Measurements from ENCODE around the gene USP47.

Gene USP47

DNA sequence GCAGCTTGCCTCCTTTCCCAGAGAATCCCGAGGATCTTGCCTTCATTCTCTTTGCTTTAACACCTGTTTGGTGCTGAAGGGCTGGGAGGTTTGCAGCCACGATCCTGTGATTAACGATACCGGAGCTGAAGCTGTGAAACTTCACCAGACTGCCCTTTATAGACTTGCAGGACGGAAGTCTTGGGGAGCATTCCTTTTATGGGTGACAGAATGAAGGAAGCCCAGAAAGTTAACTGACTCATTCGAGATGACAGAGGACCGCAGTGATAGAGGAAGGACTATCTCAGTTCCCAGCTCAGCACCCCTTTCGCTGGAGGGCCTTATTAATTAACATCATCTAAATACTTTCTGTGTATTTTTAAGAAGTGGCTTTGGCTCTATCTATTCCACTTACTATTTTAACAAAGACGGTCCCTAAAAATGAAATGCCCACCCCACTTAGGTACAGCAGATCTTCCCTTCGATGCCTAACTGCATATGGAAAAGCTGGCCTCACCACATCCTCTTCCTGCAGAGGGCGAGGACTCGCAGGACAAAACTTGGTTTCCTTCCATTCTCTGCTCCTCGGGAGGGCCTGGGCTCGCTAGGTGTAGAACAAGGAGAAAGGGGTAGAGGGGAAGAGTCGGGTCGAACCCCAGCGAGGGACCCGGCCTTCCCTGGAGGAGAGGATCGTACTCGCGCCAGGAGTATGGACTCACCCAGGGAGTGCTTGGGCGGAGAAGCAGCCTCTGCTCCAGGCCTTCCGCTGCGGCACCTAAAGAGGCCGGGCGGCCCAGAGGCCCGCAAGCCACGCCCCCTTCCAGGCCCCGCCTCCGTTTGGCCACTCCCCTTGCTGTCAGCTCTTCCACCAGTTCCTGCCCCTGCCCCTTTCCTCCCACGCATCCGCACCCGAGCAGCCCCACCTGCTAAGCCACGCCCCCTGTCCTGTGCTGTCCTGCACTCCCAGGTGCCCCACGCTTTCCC lies 30.7 kb upstream of the USP47 start:
- no peaks in the 10 kb centered on the region for H3K27me3 ChIP-seq (replicated peaks; ENCODE audit: control insufficient read depth, insufficient read depth, low read length, poor library complexity, severe bottlenecking)
- no peak for DNase-seq
- H3K4me3 ChIP-seq (ENCODE audit: insufficient read depth, low read depth, low read length, poor library complexity, severe bottlenecking) = no peak overlapping the region
- H3K27ac ChIP-seq (ENCODE audit: insufficient read depth, low read length, poor library complexity, severe bottlenecking) = no peak overlapping the region
- no peaks in the 10 kb centered on the region for H3K36me3 ChIP-seq (ENCODE audit: control insufficient read depth, insufficient read depth, low read length)
- no peaks in the 10 kb centered on the region for H3K4me1 ChIP-seq (ENCODE audit: control insufficient read depth, insufficient read depth, low read length, poor library complexity, severe bottlenecking)
- no peaks in the 10 kb centered on the region for H3K9me3 ChIP-seq (ENCODE audit: control insufficient read depth, low read length)

GRCh38 chr11:11813288-11813962 lies 28.3 kb upstream of the USP47 start:
- Histone ChIP-seq H3K36me3 (ENCODE audit: control insufficient read depth, insufficient read depth, low read length) (no peaks in the 10 kb centered on the region), H3K27me3 (replicated peaks; ENCODE audit: control insufficient read depth, insufficient read depth, low read length, poor library complexity, severe bottlenecking) (no peaks in the 10 kb centered on the region), H3K4me1 (ENCODE audit: control insufficient read depth, insufficient read depth, low read length, poor library complexity, severe bottlenecking) (no peaks in the 10 kb centered on the region), H3K9me3 (ENCODE audit: control insufficient read depth, low read length) (no peaks in the 10 kb centered on the region), H3K27ac (ENCODE audit: insufficient read depth, low read length, poor library complexity, severe bottlenecking) (no peak overlapping the region), H3K4me3 (ENCODE audit: insufficient read depth, low read depth, low read length, poor library complexity, severe bottlenecking) (no peak overlapping the region)
- DNase-seq = no peak

DNA sequence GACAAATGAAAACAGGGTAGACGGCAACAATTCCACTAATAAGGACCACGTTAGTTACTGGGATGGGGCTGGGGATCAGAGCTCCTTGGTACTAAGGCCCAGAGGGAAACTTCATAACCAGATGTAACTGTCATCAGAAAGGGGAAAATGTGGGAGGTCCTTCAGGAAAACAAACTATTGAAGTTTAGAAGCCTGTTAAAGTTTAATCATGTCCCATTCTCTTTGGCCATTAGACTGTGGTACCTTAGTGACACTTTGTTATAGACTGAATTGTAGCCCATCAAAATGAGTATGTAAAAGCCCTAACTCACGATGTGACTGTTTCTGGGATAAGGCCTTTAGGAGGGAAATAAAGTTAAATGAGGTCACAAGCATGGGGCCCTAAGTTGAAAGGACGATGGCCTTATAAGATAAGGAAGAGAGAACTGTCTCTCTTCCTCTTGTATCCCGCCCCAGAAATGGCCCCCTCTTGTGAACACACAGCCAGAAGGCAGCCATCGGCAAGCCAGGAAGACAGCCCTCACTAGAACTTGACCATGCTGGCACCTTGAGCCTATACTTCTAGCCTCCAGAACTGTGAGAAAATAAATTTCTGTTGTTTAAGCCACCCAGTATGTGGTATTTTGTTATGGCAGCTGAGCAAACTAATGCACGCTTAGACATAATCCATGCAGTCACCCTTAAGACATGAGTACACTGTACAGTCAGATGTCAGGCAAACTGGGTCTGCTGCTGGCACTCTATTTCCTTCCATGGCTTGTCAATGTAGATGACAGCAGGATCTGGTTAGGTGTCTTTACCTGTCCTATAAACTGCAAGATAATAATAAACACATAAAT lies 26.9 kb upstream of the USP47 start:
- Histone ChIP-seq H3K9me3 (ENCODE audit: control insufficient read depth, low read length) (no peaks in the 10 kb centered on the region), H3K4me1 (ENCODE audit: control insufficient read depth, insufficient read depth, low read length, poor library complexity, severe bottlenecking) (no peaks in the 10 kb centered on the region), H3K36me3 (ENCODE audit: control insufficient read depth, insufficient read depth, low read length) (no peaks in the 10 kb centered on the region), H3K4me3 (ENCODE audit: insufficient read depth, low read depth, low read length, poor library complexity, severe bottlenecking) (no peak overlapping the region), H3K27me3 (replicated peaks; ENCODE audit: control insufficient read depth, insufficient read depth, low read length, poor library complexity, severe bottlenecking) (no peaks in the 10 kb centered on the region), H3K27ac (ENCODE audit: insufficient read depth, low read length, poor library complexity, severe bottlenecking) (no peak overlapping the region)
- no peak for DNase-seq

DNA sequence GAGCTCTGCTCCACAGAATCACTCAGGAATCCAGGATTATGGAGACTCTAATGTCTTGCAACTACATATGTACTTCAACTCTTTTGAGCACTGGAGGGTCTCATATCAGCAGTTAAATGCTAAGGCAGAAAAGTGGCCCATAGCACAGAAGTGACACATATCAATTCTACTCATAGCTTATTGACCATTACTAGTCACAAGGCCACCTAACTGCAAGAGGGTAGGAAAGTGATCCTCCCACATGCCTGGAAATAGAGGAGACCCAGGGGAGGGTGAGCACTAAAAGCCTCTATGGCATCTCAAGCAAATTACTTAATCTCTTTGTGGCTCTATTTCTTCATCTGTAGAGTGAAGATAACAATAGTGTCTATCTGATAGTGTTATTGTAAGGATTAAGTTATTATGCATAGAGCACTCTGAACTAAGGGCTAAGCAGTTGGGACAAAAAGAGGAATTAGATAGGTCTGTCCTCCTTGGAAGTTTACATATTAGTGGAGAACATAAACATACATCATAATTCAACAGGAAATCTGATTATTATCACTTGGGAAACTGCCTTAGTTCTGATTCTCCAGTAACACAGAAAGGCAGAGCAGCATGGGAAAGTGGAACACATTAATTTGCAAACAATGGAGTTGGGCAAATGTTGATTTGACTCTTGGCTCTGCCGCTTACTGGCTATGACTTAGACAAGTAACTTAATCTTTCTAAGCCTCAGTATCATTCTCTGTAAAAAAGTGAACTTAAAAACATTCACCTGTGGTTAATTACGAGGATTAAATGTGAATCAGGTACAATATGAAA lies 25.1 kb upstream of the USP47 start:
- Histone ChIP-seq H3K27ac (ENCODE audit: insufficient read depth, low read length, poor library complexity, severe bottlenecking) (no peak overlapping the region), H3K27me3 (replicated peaks; ENCODE audit: control insufficient read depth, insufficient read depth, low read length, poor library complexity, severe bottlenecking) (no peaks in the 10 kb centered on the region), H3K4me3 (ENCODE audit: insufficient read depth, low read depth, low read length, poor library complexity, severe bottlenecking) (no peak overlapping the region), H3K36me3 (ENCODE audit: control insufficient read depth, insufficient read depth, low read length) (no peaks in the 10 kb centered on the region), H3K4me1 (ENCODE audit: control insufficient read depth, insufficient read depth, low read length, poor library complexity, severe bottlenecking) (no peaks in the 10 kb centered on the region), H3K9me3 (ENCODE audit: control insufficient read depth, low read length) (no peaks in the 10 kb centered on the region)
- no peak for DNase-seq

DNA sequence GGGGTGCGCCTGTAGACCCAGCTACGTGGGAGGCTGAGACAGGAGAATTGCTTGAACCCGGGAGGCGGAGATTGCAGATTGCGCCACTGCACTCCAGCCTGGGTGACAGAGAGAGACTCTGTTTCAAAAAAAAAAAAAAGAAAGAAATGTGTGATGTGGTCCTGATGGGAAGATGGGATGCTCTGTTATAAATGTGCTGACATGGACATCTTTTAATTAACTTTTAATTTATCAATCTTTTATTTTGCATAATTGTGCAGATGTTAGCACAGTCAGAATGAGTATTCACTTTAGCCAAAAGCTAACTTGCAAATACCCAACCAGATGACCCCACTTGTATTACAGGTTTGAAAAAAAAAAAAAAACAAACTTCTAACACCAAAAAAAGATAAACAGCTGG lies 23.8 kb upstream of the USP47 start:
- DNase-seq = no peak
- Histone ChIP-seq H3K4me3 (ENCODE audit: insufficient read depth, low read depth, low read length, poor library complexity, severe bottlenecking) (no peak overlapping the region), H3K27ac (ENCODE audit: insufficient read depth, low read length, poor library complexity, severe bottlenecking) (no peak overlapping the region), H3K36me3 (ENCODE audit: control insufficient read depth, insufficient read depth, low read length) (no peaks in the 10 kb centered on the region), H3K27me3 (replicated peaks; ENCODE audit: control insufficient read depth, insufficient read depth, low read length, poor library complexity, severe bottlenecking) (no peaks in the 10 kb centered on the region), H3K9me3 (ENCODE audit: control insufficient read depth, low read length) (no peaks in the 10 kb centered on the region), H3K4me1 (ENCODE audit: control insufficient read depth, insufficient read depth, low read length, poor library complexity, severe bottlenecking) (no peaks in the 10 kb centered on the region)

- no peak for DNase-seq
- Histone ChIP-seq H3K4me3 (ENCODE audit: insufficient read depth, low read depth, low read length, poor library complexity, severe bottlenecking) (no peak overlapping the region), H3K27me3 (replicated peaks; ENCODE audit: control insufficient read depth, insufficient read depth, low read length, poor library complexity, severe bottlenecking) (no peaks in the 10 kb centered on the region), H3K36me3 (ENCODE audit: control insufficient read depth, insufficient read depth, low read length) (no peaks in the 10 kb centered on the region), H3K27ac (ENCODE audit: insufficient read depth, low read length, poor library complexity, severe bottlenecking) (no peak overlapping the region), H3K9me3 (ENCODE audit: control insufficient read depth, low read length) (no peaks in the 10 kb centered on the region), H3K4me1 (ENCODE audit: control insufficient read depth, insufficient read depth, low read length, poor library complexity, severe bottlenecking) (no peaks in the 10 kb centered on the region)
Measured at GRCh38 chr11:11818529-11819121, 23.1 kb upstream of the USP47 start.

DNA sequence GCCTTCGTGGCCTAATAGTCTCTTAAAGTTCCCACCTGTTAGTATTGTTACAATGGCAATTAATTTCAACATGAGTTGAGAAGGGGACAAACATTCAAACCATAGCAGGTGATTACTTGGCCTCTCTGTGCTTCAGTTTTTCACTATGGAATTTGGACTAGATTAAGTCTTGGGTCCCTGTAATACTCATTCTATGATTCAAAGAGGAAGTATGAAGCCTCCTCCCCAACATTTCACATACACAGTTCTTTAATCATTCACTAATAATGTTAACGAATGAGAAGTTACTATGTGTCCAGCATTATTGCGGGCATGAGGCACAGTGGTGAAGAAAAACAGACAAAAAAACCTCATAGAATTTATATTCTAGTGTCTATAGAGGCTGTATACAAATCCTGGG lies 19.9 kb upstream of the USP47 start:
- Histone ChIP-seq H3K9me3 (ENCODE audit: control insufficient read depth, low read length) (no peaks in the 10 kb centered on the region), H3K27me3 (replicated peaks; ENCODE audit: control insufficient read depth, insufficient read depth, low read length, poor library complexity, severe bottlenecking) (no peaks in the 10 kb centered on the region), H3K4me3 (ENCODE audit: insufficient read depth, low read depth, low read length, poor library complexity, severe bottlenecking) (no peak overlapping the region), H3K27ac (ENCODE audit: insufficient read depth, low read length, poor library complexity, severe bottlenecking) (no peak overlapping the region), H3K4me1 (ENCODE audit: control insufficient read depth, insufficient read depth, low read length, poor library complexity, severe bottlenecking) (no peaks in the 10 kb centered on the region), H3K36me3 (ENCODE audit: control insufficient read depth, insufficient read depth, low read length) (no peaks in the 10 kb centered on the region)
- no peak for DNase-seq

GRCh38 chr11:11822946-11823345 lies 18.8 kb upstream of the USP47 start:
- Histone ChIP-seq H3K36me3 (ENCODE audit: control insufficient read depth, insufficient read depth, low read length) (no peaks in the 10 kb centered on the region), H3K27ac (ENCODE audit: insufficient read depth, low read length, poor library complexity, severe bottlenecking) (no peak overlapping the region), H3K9me3 (ENCODE audit: control insufficient read depth, low read length) (no peaks in the 10 kb centered on the region), H3K27me3 (replicated peaks; ENCODE audit: control insufficient read depth, insufficient read depth, low read length, poor library complexity, severe bottlenecking) (no peaks in the 10 kb centered on the region), H3K4me3 (ENCODE audit: insufficient read depth, low read depth, low read length, poor library complexity, severe bottlenecking) (no peak overlapping the region), H3K4me1 (ENCODE audit: control insufficient read depth, insufficient read depth, low read length, poor library complexity, severe bottlenecking) (no peaks in the 10 kb centered on the region)
- no peak for DNase-seq

DNA sequence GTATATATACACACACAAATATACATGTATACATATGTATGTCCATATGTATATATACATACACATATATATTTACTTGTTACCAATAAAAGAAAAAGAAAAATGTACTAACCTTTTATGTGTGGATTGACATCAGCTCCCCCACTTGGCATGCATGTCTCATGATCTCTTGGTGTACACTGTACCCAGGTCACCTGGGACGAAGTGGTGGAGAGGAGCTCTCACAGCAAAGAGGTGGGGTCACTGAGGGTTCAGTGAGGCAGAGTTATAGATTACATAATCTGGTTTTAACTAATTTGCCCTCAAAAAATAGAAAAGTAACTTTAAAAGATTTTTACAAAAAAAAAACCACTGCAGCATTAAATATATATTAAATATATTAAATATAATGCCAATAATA lies 15.5 kb upstream of the USP47 start:
- Histone ChIP-seq H3K27me3 (replicated peaks; ENCODE audit: control insufficient read depth, insufficient read depth, low read length, poor library complexity, severe bottlenecking) (no peaks in the 10 kb centered on the region), H3K27ac (ENCODE audit: insufficient read depth, low read length, poor library complexity, severe bottlenecking) (no peak overlapping the region), H3K9me3 (ENCODE audit: control insufficient read depth, low read length) (no peaks in the 10 kb centered on the region), H3K4me1 (ENCODE audit: control insufficient read depth, insufficient read depth, low read length, poor library complexity, severe bottlenecking) (no peaks in the 10 kb centered on the region), H3K36me3 (ENCODE audit: control insufficient read depth, insufficient read depth, low read length) (no peaks in the 10 kb centered on the region), H3K4me3 (ENCODE audit: insufficient read depth, low read depth, low read length, poor library complexity, severe bottlenecking) (no peak overlapping the region)
- DNase-seq = no peak
